Measurements from ENCODE around the gene CRB1.

GRCh38 chr1:197269053-197269452 is 1.0 kb downstream of the CRB1 start:
- TF ChIP-seq SRF (IDR thresholded peaks at IDR 0.05; ENCODE audit: low read depth, low read length), result no peak
- TF ChIP-seq TEAD4 (IDR thresholded peaks at IDR 0.05; ENCODE audit: low read depth, low read length), result no peak
- no peak for TF ChIP-seq ATF3 (IDR thresholded peaks at IDR 0.05; ENCODE audit: insufficient read depth, low read depth, low read length)
- no peak for TF ChIP-seq SIN3A (conservative IDR thresholded peaks at IDR 0.05 in 1 of 2, IDR thresholded peaks at IDR 0.05 in 1 of 2; ENCODE audit: low read depth in 1 of 2, low read length in 2 of 2)
- TF ChIP-seq, protein P1, sequence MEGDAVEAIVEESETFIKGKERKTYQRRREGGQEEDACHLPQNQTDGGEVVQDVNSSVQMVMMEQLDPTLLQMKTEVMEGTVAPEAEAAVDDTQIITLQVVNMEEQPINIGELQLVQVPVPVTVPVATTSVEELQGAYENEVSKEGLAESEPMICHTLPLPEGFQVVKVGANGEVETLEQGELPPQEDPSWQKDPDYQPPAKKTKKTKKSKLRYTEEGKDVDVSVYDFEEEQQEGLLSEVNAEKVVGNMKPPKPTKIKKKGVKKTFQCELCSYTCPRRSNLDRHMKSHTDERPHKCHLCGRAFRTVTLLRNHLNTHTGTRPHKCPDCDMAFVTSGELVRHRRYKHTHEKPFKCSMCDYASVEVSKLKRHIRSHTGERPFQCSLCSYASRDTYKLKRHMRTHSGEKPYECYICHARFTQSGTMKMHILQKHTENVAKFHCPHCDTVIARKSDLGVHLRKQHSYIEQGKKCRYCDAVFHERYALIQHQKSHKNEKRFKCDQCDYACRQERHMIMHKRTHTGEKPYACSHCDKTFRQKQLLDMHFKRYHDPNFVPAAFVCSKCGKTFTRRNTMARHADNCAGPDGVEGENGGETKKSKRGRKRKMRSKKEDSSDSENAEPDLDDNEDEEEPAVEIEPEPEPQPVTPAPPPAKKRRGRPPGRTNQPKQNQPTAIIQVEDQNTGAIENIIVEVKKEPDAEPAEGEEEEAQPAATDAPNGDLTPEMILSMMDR (IDR thresholded peaks at IDR 0.05; ENCODE audit: control extremely low read depth in 1 of 3, insufficient read depth in 1 of 3, low read depth in 1 of 3, low read length in 3 of 3), result no peak
- no peak for TF ChIP-seq POLR2A (IDR thresholded peaks at IDR 0.05; ENCODE audit: control extremely low read depth in 1 of 2, low read depth in 2 of 2, low read length in 2 of 2)
- no peak for TF ChIP-seq HDAC6 (IDR thresholded peaks at IDR 0.05; ENCODE audit: low read depth, low read length)
- TF ChIP-seq RFX5 (IDR thresholded peaks at IDR 0.05; ENCODE audit: borderline replicate concordance, low read depth, low read length), result no peak
- TF ChIP-seq EP300 (IDR thresholded peaks at IDR 0.05; ENCODE audit: borderline replicate concordance in 1 of 2, low read depth in 2 of 2, low read length in 2 of 2), result no peak
